Liver (tissue), 3 donors: ENCODE measurements around the gene TMEM129.

Experiments used
- CTCF ChIP-seq: fragments of 150-350 bp; IDR thresholded peaks from 2 replicates; pipeline ENCODE4 v1.5.1; 2017; ENCODE audit warnings: improper control_type of control experiment, low read depth, low read length; ENCODE audit not compliant: missing input control
- EGR1 ChIP-seq, 2 donors: IDR thresholded peaks; 2 replicates each; pipeline ENCODE4 v1.6.1; 2016 to 2018; ENCODE audit warnings: antibody characterized with exemption in 2 of 2, low read depth in 2 of 2
- JUND ChIP-seq, 2 donors: IDR thresholded peaks; 2 replicates each; pipeline ENCODE4 v1.6.1; 2016; ENCODE audit warnings: antibody characterized with exemption in 2 of 2
- RAD21 ChIP-seq, 2 donors: IDR thresholded peaks; 2 replicates each; pipeline ENCODE4 v1.6.1; 2016; ENCODE audit warnings: antibody characterized with exemption in 2 of 2, mild to moderate bottlenecking in 2 of 2
- SP1 ChIP-seq: IDR thresholded peaks from 2 replicates; pipeline ENCODE4 v1.6.1; 2018; ENCODE audit warnings: antibody characterized with exemption, mild to moderate bottlenecking
- YY1 ChIP-seq: IDR thresholded peaks from 2 replicates; pipeline ENCODE4 v1.6.1; 2016; ENCODE audit warnings: antibody characterized with exemption, mild to moderate bottlenecking
- donor health status: healthy.
- donor health status: healthy.

- no peak for TF ChIP-seq CTCF
- TF ChIP-seq SP1 = no peak
- no peak for TF ChIP-seq YY1
- no peak for TF ChIP-seq JUND (IDR thresholded peaks at IDR 0.05)
- no peak for TF ChIP-seq RAD21 (IDR thresholded peaks at IDR 0.05)
- no peak for TF ChIP-seq EGR1 (IDR thresholded peaks at IDR 0.05; ENCODE audit: low read depth in 2 of 2)
Measured at GRCh38 chr4:1749826-1750225, 28.7 kb upstream of the TMEM129 start.
